K562 (cell line): ENCODE data around the gene BORCS8. TPM values are rescaled to one million over a fixed set of nuclear protein-coding genes. Genes with fewer than 3 reads are reported as not detected.

Experiments
- BRD4 ChIP-seq: fragments of 200-600 bp; sonication (generic); IDR thresholded peaks from 2 replicates; pipeline ENCODE4 v1.6.1; 2017; ENCODE audit warnings: inconsistent platforms
- EGR1 ChIP-seq: fragments of 450-650 bp; conservative IDR thresholded peaks from 2 replicates; pipeline ENCODE4 v1.6.1; 2017; ENCODE audit warnings: mild to moderate bottlenecking
- ETS2 ChIP-seq: IDR thresholded peaks from 2 replicates; pipeline ENCODE4 v1.6.1; 2016; ENCODE audit warnings: borderline replicate concordance, missing genetic modification characterization, mild to moderate bottlenecking, moderate library complexity, missing compliant biosample characterization; ENCODE audit not compliant: poor library complexity, severe bottlenecking
- FOXJ3 ChIP-seq: sonication (generic); formaldehyde crosslinking; IDR thresholded peaks from 2 replicates; pipeline ENCODE4 v1.4.0; 2020; ENCODE audit warnings: mild to moderate bottlenecking, missing genetic modification reagents
- HMG20A ChIP-seq: fragments of 450-650 bp; formaldehyde crosslinking; conservative IDR thresholded peaks from 2 replicates; pipeline ENCODE4 v1.4.0; 2020; ENCODE audit warnings: mild to moderate bottlenecking, mixed read lengths
- ILK ChIP-seq: fragments of 450-650 bp; IDR thresholded peaks from 2 replicates; pipeline ENCODE4 v1.6.1; 2016; ENCODE audit warnings: missing genetic modification characterization, low read depth, mild to moderate bottlenecking, missing compliant biosample characterization, moderate library complexity, borderline replicate concordance
- KLF16 ChIP-seq: IDR thresholded peaks from 2 replicates; pipeline ENCODE4 v1.6.1; 2016; ENCODE audit warnings: antibody characterized with exemption
- MCM3 ChIP-seq: fragments of 450-650 bp; IDR thresholded peaks from 2 replicates; pipeline ENCODE4 v1.6.1; 2016
- MLX ChIP-seq, 2 experiments: fragments of 450-650 bp in 1 of 2; sonication (generic) in 1 of 2; formaldehyde crosslinking; conservative IDR thresholded peaks; 2 replicates each; pipeline versions ENCODE4 v1.4.0 to v1.8.1; 2020 to 2022; ENCODE audit warnings: mild to moderate bottlenecking in 1 of 2, missing genetic modification reagents in 1 of 2
- NCOA1 ChIP-seq: fragments of 450-650 bp; IDR thresholded peaks from 2 replicates; pipeline ENCODE4 v1.6.1; 2016; ENCODE audit warnings: low read depth
- NFRKB ChIP-seq: fragments of 450-650 bp; IDR thresholded peaks from 2 replicates; pipeline ENCODE4 v1.6.1; 2016; ENCODE audit warnings: low read depth
- RHOXF2B ChIP-seq: fragments of 250-450 bp; sonication (Bioruptor Pico); conservative IDR thresholded peaks from 2 replicates; pipeline ENCODE4 v1.5.1; 2021
- RUNX1 ChIP-seq: sonication (generic); IDR thresholded peaks from 2 replicates; pipeline ENCODE4 v1.6.1; 2016; ENCODE audit warnings: antibody characterized with exemption, low read depth
- SETDB1 ChIP-seq: IDR thresholded peaks from one replicate; pipeline ENCODE4 v1.6.1; 2012; ENCODE audit warnings: low read length, control low read depth, inconsistent platforms
- SMARCC2 ChIP-seq: fragments of 450-650 bp; IDR thresholded peaks from 2 replicates; pipeline ENCODE4 v1.6.1; 2017; ENCODE audit warnings: antibody characterized with exemption, moderate library complexity, mild to moderate bottlenecking, low read depth
- TEAD2 ChIP-seq: fragments of 450-650 bp; IDR thresholded peaks from 2 replicates; pipeline ENCODE4 v1.6.1; 2016; ENCODE audit warnings: missing genetic modification characterization, control low read depth, missing compliant biosample characterization
- TGIF2 ChIP-seq: sonication (generic); formaldehyde crosslinking; IDR thresholded peaks from 2 replicates; pipeline ENCODE4 v1.8.1; 2022; ENCODE audit warnings: mild to moderate bottlenecking, missing genetic modification reagents, moderate library complexity
- USF1 ChIP-seq: sonication (generic); formaldehyde crosslinking; IDR thresholded peaks from 2 replicates; pipeline ENCODE4 v1.9.0; 2022; ENCODE audit warnings: mild to moderate bottlenecking, missing genetic modification reagents
- XRCC4 ChIP-seq: IDR thresholded peaks from one replicate; pipeline ENCODE4 v1.6.1; 2011; ENCODE audit not compliant: insufficient read depth, insufficient read length; ENCODE audit errors: extremely low read depth
- ZNF121 ChIP-seq: sonication (generic); formaldehyde crosslinking; conservative IDR thresholded peaks from 2 replicates; pipeline ENCODE4 v1.8.0; 2022; ENCODE audit warnings: missing genetic modification reagents
- ZNF253 ChIP-seq: fragments of 250-450 bp; sonication (Bioruptor Pico); conservative IDR thresholded peaks from 2 replicates; pipeline ENCODE4 v1.6.1; 2021; ENCODE audit warnings: mild to moderate bottlenecking
- ZNF280A ChIP-seq: fragments of 450-650 bp; IDR thresholded peaks from 2 replicates; pipeline ENCODE4 v1.6.1; 2018; ENCODE audit warnings: mild to moderate bottlenecking, low read depth; ENCODE audit not compliant: partially characterized antibody
- ZNF408 ChIP-seq: fragments of 250-450 bp; sonication (Bioruptor Pico); IDR thresholded peaks from 2 replicates; pipeline ENCODE4 v1.4.0; 2020; ENCODE audit warnings: low read depth, mild to moderate bottlenecking, moderate library complexity
- ZNF449 ChIP-seq: fragments of 250-450 bp; sonication (Bioruptor Pico); IDR thresholded peaks from 2 replicates; pipeline ENCODE4 v1.8.0; 2022; ENCODE audit warnings: moderate library complexity, mild to moderate bottlenecking, inconsistent platforms
- ZNF561 ChIP-seq: fragments of 450-650 bp; formaldehyde crosslinking; conservative IDR thresholded peaks from 2 replicates; pipeline ENCODE4 v1.4.0; 2020; ENCODE audit warnings: mild to moderate bottlenecking, moderate library complexity
- ZNF584 ChIP-seq: fragments of 200-800 bp; sonication (Bioruptor generic); IDR thresholded peaks from 2 replicates; pipeline ENCODE4 v1.6.1; 2016; ENCODE audit warnings: low read depth, mild to moderate bottlenecking, missing genetic modification characterization, missing compliant biosample characterization
- ZNF589 ChIP-seq: fragments of 200-800 bp; sonication (Bioruptor generic); IDR thresholded peaks from 2 replicates; pipeline ENCODE4 v1.6.1; 2016; ENCODE audit warnings: low read depth, missing genetic modification characterization, missing compliant biosample characterization
- ZNF79 ChIP-seq: fragments of 250-450 bp; sonication (Bioruptor Pico); IDR thresholded peaks from 2 replicates; pipeline ENCODE4 v1.4.0; 2020; ENCODE audit warnings: low read depth, mild to moderate bottlenecking, moderate library complexity
- polyA plus RNA-seq, 8 experiments: library from polyadenylated mRNA; depleted of rRNA in 4 of 8; stranded (reverse) in 5 of 8; unstranded in 3 of 8; fragments of >200 nt; fragmentation: Nextera tagmentation in 2 of 8; fragmentation: Illumina TruSeq in 1 of 8; extraction: Ambion mirVana in 2 of 8; extraction: Trizol in 1 of 8; gene quantifications; 2 replicates each; pipeline versions ENCODE4 v1.2.1 to v1.2.3, GENCODE V29; 2011 to 2014; ENCODE audit warnings: inconsistent platforms in 1 of 8, missing spikeins in 1 of 8
- total RNA-seq, 7 experiments: library from RNA; depleted of rRNA in 6 of 7; stranded (reverse); fragments of >200 nt in 6 of 7; fragmentation: Illumina TruSeq in 2 of 7; extraction: Trizol in 2 of 7; gene quantifications; 2 replicates each; pipeline versions ENCODE4 v1.2.1 to v1.2.3, GENCODE V29; 2011 to 2021; ENCODE audit warnings: low replicate concordance in 1 of 7

Gene BORCS8
- total and polyA plus RNA-seq, 9 of the 15 experiments (the other 6 are each of a cell fraction or from before 2014, with no cell fraction given), result 4.6 to 33.6 (median 16.3) TPM

GRCh38 chr19:19134687-19135158, 57.2 kb downstream of the BORCS8 start (continued):
- TF ChIP-seq ZNF589 (CRISPR knock-in tag) (no peak), NCOA1 (0 out of 2 replicates have a peak, but pooled peaks have one; percentile 32), ILK (tag) (no peak), ZNF449 (CRISPR knock-in tag) (no peak), XRCC4 (no peak), KLF16 (no peak), HMG20A (CRISPR knock-in tag) (no peak), MLX (CRISPR knock-in tag; conservative IDR thresholded peaks at IDR 0.05) (no peak), TEAD2 (tag) (no peak), ZNF121 (no peak), TGIF2 (no peak), MCM3 (no peak), ETS2 (no peak), ZNF253 (no peak), SETDB1 (no peak), EGR1 (peak; percentile 46), FOXJ3 (CRISPR knock-in tag) (no peak), SMARCC2 (no peak), ZNF280A (no peak), RUNX1 (no peak; the same call in 1 of the 2 replicates), ZNF561 (no peak), USF1 (CRISPR knock-in tag) (peak; percentile 30; the same call in 1 of the 2 replicates), ZNF79 (no peak), BRD4 (no peak), NFRKB (no peak), ZNF408 (CRISPR knock-in tag) (no peak), RHOXF2B (CRISPR knock-in tag) (no peak), ZNF584 (no peak)
